ENCODE measurements around the gene ZBED2. TPM values are rescaled to one million over a fixed set of nuclear protein-coding genes. Genes with fewer than 3 reads are reported as not detected.

The ZBED2 gene
- total RNA-seq, 1 donor from 2014 or later: 5.3 TPM

- POLR2A ChIA-PET: interaction anchor here (1.4 to 3.6 kb wide), 7 partner anchors 10 to 83 kb away, joined by 4 to 25 read pairs (median 7); partner anchors contain the start of gene CD96
- intact Hi-C loops (cut with micrococcal nuclease): loop anchor here (1.0 to 2.0 kb wide), 3 partner anchors 15 to 47 kb away; no protein-coding TSS in a partner anchor
- H3K4me1 Mint-ChIP-seq: peaks cover 66% of the 10 kb centered on the region
- no peak for DNase-seq
- CTCF ChIA-PET: interaction anchor here (1.1 to 2.6 kb wide), 4 partner anchors 15 to 420 kb away, joined by 3 to 12 read pairs (median 9); no protein-coding TSS in a partner anchor
- H3K36me3 Mint-ChIP-seq (ENCODE audit: low read depth): peaks cover 11% of the 10 kb centered on the region
- no peaks in the 10 kb centered on the region for H3K27me3 Mint-ChIP-seq
- peak overlapping the region; percentile 90 for H3K27ac Mint-ChIP-seq
- TF ChIP-seq, protein P1, sequence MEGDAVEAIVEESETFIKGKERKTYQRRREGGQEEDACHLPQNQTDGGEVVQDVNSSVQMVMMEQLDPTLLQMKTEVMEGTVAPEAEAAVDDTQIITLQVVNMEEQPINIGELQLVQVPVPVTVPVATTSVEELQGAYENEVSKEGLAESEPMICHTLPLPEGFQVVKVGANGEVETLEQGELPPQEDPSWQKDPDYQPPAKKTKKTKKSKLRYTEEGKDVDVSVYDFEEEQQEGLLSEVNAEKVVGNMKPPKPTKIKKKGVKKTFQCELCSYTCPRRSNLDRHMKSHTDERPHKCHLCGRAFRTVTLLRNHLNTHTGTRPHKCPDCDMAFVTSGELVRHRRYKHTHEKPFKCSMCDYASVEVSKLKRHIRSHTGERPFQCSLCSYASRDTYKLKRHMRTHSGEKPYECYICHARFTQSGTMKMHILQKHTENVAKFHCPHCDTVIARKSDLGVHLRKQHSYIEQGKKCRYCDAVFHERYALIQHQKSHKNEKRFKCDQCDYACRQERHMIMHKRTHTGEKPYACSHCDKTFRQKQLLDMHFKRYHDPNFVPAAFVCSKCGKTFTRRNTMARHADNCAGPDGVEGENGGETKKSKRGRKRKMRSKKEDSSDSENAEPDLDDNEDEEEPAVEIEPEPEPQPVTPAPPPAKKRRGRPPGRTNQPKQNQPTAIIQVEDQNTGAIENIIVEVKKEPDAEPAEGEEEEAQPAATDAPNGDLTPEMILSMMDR (IDR thresholded peaks at IDR 0.05): no peak
- H3K4me3 Mint-ChIP-seq: peak overlapping the region; percentile 71
- H3K9me3 Mint-ChIP-seq: no peaks in the 10 kb centered on the region
- no peak for ATAC-seq (ENCODE audit: low read depth)
These were observed 1.5 kb downstream of the ZBED2 start for GRCh38 chr3:111593666-111594065.

DNA sequence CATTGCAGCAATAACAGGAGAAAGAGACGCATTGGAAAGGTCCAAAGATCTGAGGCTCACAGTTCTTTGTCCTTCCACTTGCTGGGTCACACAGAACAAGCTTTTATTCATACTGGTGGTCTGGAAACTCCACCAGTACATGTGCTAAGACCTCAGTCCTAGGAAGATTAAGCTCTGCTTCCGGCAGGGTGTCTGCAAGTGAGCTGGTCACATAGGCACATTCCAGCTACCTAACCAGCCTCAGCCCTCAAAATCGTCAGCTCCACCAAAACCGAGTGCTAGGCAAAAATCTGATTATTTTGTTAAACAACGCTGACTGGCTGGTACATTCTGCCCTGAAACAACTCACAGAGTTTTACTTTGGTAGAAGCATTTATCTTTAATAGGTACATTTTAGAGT lies 2.2 kb downstream of the ZBED2 start:
- intact Hi-C loops (cut with micrococcal nuclease): no loop called here
- Mint-ChIP-seq H3K27me3 (no peaks in the 10 kb centered on the region), H3K9me3 (no peaks in the 10 kb centered on the region), H3K4me3 (peak overlapping the region; percentile 28), H3K36me3 (ENCODE audit: low read depth) (peaks cover 12% of the 10 kb centered on the region), H3K27ac (peak overlapping the region; percentile 90), H3K4me1 (peaks cover 71% of the 10 kb centered on the region)
- ChIA-PET CTCF (no interaction called here), POLR2A (interaction anchor here (0.7 to 3.6 kb wide), 3 partner anchors 11 to 23 kb away, joined by 3 to 25 read pairs (median 17); no protein-coding TSS in a partner anchor)
- TF ChIP-seq, protein P1 (IDR thresholded peaks at IDR 0.05): no peak
- no peak for DNase-seq
- ATAC-seq (ENCODE audit: low read depth): no peak

DNA sequence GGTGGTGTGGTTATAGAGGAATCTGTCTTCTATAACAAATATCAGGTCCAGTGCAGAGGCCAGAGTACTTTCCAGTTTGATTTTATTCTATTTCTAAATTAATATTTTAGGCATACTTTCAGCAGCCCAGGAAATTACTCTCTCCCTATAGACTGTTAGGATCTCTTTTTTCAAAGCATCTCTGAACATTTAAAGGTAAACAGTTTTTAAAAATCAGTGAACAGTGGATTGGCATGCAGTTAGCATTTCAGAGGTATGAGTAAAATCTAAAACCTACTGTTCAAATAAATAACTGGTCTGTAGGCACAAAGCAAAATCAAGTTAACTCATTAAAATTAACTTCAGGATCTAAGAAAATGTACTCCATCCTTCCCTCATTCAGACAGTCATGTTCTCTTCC lies 3.0 kb downstream of the ZBED2 start:
- H3K27ac Mint-ChIP-seq: peak overlapping the region; percentile 51
- peak overlapping the region; percentile 16 for H3K4me3 Mint-ChIP-seq
- H3K27me3 Mint-ChIP-seq: no peaks in the 10 kb centered on the region
- H3K9me3 Mint-ChIP-seq: no peaks in the 10 kb centered on the region
- peaks cover 71% of the 10 kb centered on the region for H3K4me1 Mint-ChIP-seq
- ChIA-PET CTCF (interaction anchor here (3.4 kb wide), 1 partner anchor 14 kb away, joined by 18 read pairs; no protein-coding TSS in a partner anchor), POLR2A (interaction anchor here (3.6 kb wide), 1 partner anchor 12 kb away, joined by 25 read pairs; no protein-coding TSS in a partner anchor)
- TF ChIP-seq, protein P1 (IDR thresholded peaks at IDR 0.05): no peak
- no peak for ATAC-seq (ENCODE audit: low read depth)
- intact Hi-C loops (cut with micrococcal nuclease): no loop called here
- DNase-seq: no peak
- peaks cover 14% of the 10 kb centered on the region for H3K36me3 Mint-ChIP-seq (ENCODE audit: low read depth)

DNA sequence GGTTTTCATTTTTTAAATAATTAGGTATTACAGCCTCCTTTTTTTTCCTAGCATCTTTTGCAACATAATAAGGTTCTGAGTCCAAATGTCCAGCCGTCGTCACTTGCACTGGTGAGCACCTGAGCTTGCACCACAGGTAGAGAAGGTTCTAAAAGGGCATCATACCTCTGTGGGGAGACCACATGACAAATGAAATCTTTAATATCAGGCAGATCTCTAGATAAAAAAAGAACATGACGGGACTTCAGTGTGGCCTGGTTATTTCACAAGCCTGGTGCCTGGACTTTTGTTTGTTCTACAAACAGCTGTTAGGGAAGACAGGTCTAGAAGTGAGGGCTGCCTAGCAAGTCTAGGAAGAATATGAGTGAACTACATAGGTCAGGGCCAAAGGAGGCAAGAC lies 3.6 kb downstream of the ZBED2 start:
- ATAC-seq (ENCODE audit: low read depth) (no peak), DNase-seq (no peak)
- no peak overlapping the region for H3K4me3 Mint-ChIP-seq
- H3K27ac Mint-ChIP-seq: peak overlapping the region; percentile 51
- ChIA-PET POLR2A (no interaction called here), CTCF (interaction anchor here (3.4 kb wide), 1 partner anchor 14 kb away, joined by 18 read pairs; no protein-coding TSS in a partner anchor)
- H3K4me1 Mint-ChIP-seq: peaks cover 72% of the 10 kb centered on the region
- no peaks in the 10 kb centered on the region for H3K9me3 Mint-ChIP-seq
- H3K27me3 Mint-ChIP-seq: no peaks in the 10 kb centered on the region
- intact Hi-C loops (cut with micrococcal nuclease): no loop called here
- peaks cover 20% of the 10 kb centered on the region for H3K36me3 Mint-ChIP-seq (ENCODE audit: low read depth)
- TF ChIP-seq, protein P1 (IDR thresholded peaks at IDR 0.05): no peak

DNA sequence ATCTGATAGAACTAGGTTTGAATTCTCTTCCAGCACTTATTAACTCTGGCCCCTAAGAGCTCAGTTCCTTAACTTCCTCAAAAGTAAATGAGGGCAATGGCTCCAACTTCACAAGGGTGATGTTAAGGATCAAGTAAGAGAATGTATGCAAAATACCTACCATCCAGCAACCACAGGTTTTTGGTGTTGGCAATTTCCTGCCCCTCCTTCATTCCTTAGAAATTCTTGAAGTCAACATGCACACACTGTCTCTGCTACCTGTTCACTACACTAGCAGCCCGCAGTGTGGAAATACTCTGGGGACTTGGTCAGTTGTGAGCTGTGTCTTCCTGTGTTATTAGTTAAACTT lies 5.0 kb downstream of the ZBED2 start:
- intact Hi-C loops (cut with micrococcal nuclease): no loop called here
- no peaks in the 10 kb centered on the region for H3K27me3 Mint-ChIP-seq
- H3K9me3 Mint-ChIP-seq: no peaks in the 10 kb centered on the region
- ATAC-seq (ENCODE audit: low read depth): no peak
- peak overlapping the region; percentile 15 for H3K4me3 Mint-ChIP-seq
- ChIA-PET POLR2A (interaction anchor here (0.8 to 1.2 kb wide), 2 partner anchors 11 to 26 kb away, joined by 3 to 4 read pairs; no protein-coding TSS in a partner anchor), CTCF (interaction anchor here (1.3 to 3.4 kb wide), 3 partner anchors 12 to 101 kb away, joined by 3 to 18 read pairs (median 8); no protein-coding TSS in a partner anchor)
- peaks cover 63% of the 10 kb centered on the region for H3K4me1 Mint-ChIP-seq
- peaks cover 26% of the 10 kb centered on the region for H3K36me3 Mint-ChIP-seq (ENCODE audit: low read depth)
- H3K27ac Mint-ChIP-seq: peak overlapping the region; percentile 53
- no peak for DNase-seq
- TF ChIP-seq, protein P1 (IDR thresholded peaks at IDR 0.05): no peak

Data from activated B cell treated with CpG ODN at 0.5 μM for 24 hours (primary cell).